ENCODE measurements around the gene GTF3C2. TPM values are rescaled to one million over a fixed set of nuclear protein-coding genes. Genes with fewer than 3 reads are reported as not detected.

GTF3C2 gene, protein sequence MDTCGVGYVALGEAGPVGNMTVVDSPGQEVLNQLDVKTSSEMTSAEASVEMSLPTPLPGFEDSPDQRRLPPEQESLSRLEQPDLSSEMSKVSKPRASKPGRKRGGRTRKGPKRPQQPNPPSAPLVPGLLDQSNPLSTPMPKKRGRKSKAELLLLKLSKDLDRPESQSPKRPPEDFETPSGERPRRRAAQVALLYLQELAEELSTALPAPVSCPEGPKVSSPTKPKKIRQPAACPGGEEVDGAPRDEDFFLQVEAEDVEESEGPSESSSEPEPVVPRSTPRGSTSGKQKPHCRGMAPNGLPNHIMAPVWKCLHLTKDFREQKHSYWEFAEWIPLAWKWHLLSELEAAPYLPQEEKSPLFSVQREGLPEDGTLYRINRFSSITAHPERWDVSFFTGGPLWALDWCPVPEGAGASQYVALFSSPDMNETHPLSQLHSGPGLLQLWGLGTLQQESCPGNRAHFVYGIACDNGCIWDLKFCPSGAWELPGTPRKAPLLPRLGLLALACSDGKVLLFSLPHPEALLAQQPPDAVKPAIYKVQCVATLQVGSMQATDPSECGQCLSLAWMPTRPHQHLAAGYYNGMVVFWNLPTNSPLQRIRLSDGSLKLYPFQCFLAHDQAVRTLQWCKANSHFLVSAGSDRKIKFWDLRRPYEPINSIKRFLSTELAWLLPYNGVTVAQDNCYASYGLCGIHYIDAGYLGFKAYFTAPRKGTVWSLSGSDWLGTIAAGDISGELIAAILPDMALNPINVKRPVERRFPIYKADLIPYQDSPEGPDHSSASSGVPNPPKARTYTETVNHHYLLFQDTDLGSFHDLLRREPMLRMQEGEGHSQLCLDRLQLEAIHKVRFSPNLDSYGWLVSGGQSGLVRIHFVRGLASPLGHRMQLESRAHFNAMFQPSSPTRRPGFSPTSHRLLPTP
- total RNA-seq, result 10 to 100 TPM; 60.9 to 62.6 TPM

DNA sequence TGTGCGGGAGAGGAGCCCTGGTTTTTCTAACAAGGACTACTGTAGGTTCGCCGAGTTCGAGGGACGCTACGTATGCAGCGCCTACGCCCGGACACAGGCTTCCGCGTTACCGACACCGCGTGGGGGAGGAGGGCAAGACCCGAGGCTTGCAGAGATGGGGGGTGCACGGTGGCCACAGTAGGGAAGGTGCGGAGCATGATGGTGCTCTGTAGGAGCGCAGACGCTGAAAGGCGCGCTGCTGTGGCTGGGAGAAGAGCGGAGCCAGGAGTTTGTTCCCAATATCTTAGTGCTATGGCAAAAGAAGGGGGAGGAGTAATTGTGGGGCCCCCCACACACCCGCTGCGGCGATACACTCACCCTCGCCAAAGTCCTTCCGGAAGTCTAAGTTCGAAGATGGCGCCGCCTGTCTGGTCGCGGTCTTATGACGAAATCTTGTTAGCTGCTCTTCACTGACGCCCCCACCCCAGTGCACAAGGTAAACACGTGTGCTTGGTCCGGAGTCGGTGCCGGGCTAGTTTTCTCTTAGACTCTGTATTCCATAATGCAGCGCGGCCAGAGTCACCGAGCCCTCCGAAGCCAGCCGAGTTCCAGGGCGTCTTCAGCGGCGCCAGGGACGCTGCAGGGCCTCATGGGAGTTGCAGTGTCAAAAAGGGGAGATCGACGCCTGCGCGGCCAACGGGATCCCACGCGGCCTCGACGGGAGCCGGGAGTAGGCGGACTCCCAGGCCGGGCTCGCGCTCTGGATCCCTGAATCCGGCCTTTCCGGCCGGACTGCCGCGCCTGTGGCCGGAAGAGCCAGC is at the start of gene GTF3C2:
Gene GTF3C2 (minus strand): TSS at position 383 of the 800 bp plus-strand sequence. CDS start 13,210 bp downstream, outside the sequence.
- CTCF ChIA-PET, result interaction anchor here (0.6 to 2.9 kb wide), 3 partner anchors 13 to 327 kb away, joined by 3 to 12 read pairs (median 3); partner anchors contain the start of genes EIF2B4 and SNX17
- Mint-ChIP-seq H3K4me1 (ENCODE audit: low read depth) (peaks cover 47% of the 10 kb centered on the region), H3K27me3 (ENCODE audit: low read depth) (no peaks in the 10 kb centered on the region), H3K9me3 (ENCODE audit: insufficient read depth) (no peaks in the 10 kb centered on the region), H3K36me3 (ENCODE audit: low read depth) (peaks cover 13% of the 10 kb centered on the region), H3K27ac (peak within 1 kb of the TSS; percentile 97), H3K4me3 (peak within 1 kb of the TSS; percentile 99)
- DNase-seq (peak; percentile 96), ATAC-seq (peak; percentile 84)
- POLR2A ChIA-PET, result interaction anchor here (0.6 to 2.9 kb wide), 7 partner anchors 9 to 588 kb away, joined by 3 to 38 read pairs (median 3); partner anchors contain the start of genes EIF2B4, MPV17 and SNX17

DNA sequence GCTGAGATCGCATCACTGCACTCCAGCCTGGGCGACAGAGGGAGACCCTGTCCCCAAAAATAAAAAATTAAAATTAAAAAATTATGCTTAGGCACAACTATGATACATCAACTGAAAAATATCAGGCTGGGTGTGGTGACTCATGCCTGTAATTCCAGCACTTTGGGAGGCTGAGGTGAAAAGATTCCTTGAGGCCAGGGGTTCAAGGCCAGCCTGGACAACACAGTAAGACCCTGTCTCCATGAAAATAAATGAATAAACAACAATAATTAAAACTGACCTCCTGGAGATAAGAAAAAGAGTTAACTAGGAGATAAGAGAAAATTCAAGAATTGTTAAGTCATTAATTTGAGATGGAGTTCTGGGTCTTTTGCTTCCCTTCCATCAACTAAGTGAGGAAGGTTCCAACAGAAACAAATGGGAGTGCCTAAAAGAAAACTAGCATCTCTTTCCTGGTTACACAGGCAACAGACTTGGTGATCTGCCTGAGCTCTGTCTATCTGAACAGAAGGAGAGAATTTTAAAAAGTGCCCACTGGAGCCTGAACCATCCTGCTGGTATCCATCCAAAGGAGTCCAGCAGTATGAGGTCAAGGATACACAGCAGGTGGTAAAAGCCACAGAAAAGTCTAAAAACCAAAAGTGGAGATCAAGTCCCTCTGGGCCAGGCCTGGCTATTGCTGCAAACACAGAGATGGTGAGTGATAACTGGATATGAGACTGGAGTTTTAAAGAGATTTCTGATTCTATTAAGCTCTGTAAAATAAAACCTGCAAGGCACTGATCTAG is 44.0 kb upstream of the GTF3C2 start:
- H3K36me3 Mint-ChIP-seq (ENCODE audit: low read depth), result peaks cover 38% of the 10 kb centered on the region
- DNase-seq (no peak), ATAC-seq (no peak)
- H3K27ac Mint-ChIP-seq, result peak overlapping the region; percentile 25
- H3K4me3 Mint-ChIP-seq, result no peak overlapping the region
- peaks cover 40% of the 10 kb centered on the region for H3K4me1 Mint-ChIP-seq (ENCODE audit: low read depth)
- H3K27me3 Mint-ChIP-seq (ENCODE audit: low read depth), result no peaks in the 10 kb centered on the region
- no peaks in the 10 kb centered on the region for H3K9me3 Mint-ChIP-seq (ENCODE audit: insufficient read depth)
- ChIA-PET CTCF (interaction anchor here (1.8 kb wide), 1 partner anchor 283 kb away, joined by 6 read pairs; no protein-coding TSS in a partner anchor), POLR2A (interaction anchor here (1.0 to 1.7 kb wide), 2 partner anchors 9 to 28 kb away, joined by 4 to 7 read pairs; partner anchors contain the start of genes NRBP1 and PPM1G)

DNA sequence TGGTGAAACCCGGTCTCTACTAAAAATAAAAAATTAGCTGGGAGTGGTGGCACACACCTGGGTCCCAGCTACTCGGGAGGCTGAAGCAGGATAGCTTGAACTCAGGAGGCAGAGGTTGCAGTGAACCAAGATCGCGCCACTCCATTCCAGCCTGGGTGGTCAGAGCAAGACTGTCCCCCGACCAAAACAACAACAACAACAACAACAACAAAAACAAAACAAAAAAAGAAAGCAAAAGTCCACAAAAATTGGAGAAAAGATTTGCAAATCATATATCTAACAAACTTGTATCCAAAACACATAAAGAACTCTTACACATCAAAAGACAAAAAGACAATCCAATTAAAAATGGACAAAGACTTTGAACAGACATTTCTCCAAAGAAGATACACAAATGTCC is 42.4 kb upstream of the GTF3C2 start:
- peaks cover 32% of the 10 kb centered on the region for H3K36me3 Mint-ChIP-seq (ENCODE audit: low read depth)

DNA sequence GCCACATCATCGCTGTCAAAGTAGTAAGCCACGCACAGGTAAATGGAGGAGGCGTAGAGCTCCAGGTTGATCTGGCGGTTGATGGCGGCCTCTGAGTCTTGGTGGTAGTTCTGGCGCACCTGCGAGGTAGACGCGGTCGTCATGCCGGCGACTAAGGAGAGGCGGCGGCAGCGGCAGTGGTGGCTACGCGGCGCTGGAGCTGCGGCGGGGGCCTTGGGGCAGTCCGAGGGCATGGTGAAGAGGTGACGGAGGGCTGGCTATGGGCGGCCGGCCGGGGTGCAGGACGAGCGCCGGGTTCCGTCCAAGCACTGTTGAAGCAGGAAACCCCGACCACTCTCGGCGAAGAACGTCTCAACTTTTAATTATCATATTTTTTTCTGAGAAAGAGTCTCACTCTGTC is 36.7 kb upstream of the GTF3C2 start:
- ChIA-PET POLR2A (no interaction called here), CTCF (no interaction called here)
- no peak for ATAC-seq
- Mint-ChIP-seq H3K9me3 (ENCODE audit: insufficient read depth) (no peaks in the 10 kb centered on the region), H3K4me1 (ENCODE audit: low read depth) (peaks cover 28% of the 10 kb centered on the region), H3K27me3 (ENCODE audit: low read depth) (no peaks in the 10 kb centered on the region), H3K36me3 (ENCODE audit: low read depth) (peaks cover 29% of the 10 kb centered on the region), H3K27ac (no peak overlapping the region), H3K4me3 (no peak overlapping the region)
- no peak for DNase-seq

More for the DNA sequence above, 42.4 kb upstream of the GTF3C2 start:
- Mint-ChIP-seq H3K4me1 (ENCODE audit: low read depth) (peaks cover 38% of the 10 kb centered on the region), H3K4me3 (no peak overlapping the region), H3K27ac (no peak overlapping the region), H3K9me3 (ENCODE audit: insufficient read depth) (no peaks in the 10 kb centered on the region), H3K27me3 (ENCODE audit: low read depth) (no peaks in the 10 kb centered on the region)
- DNase-seq (no peak), ATAC-seq (no peak)
- ChIA-PET POLR2A (interaction anchor here (1.5 kb wide), 1 partner anchor 10 kb away, joined by 3 read pairs; the partner anchor contains the start of gene PPM1G), CTCF (no interaction called here)

DNA sequence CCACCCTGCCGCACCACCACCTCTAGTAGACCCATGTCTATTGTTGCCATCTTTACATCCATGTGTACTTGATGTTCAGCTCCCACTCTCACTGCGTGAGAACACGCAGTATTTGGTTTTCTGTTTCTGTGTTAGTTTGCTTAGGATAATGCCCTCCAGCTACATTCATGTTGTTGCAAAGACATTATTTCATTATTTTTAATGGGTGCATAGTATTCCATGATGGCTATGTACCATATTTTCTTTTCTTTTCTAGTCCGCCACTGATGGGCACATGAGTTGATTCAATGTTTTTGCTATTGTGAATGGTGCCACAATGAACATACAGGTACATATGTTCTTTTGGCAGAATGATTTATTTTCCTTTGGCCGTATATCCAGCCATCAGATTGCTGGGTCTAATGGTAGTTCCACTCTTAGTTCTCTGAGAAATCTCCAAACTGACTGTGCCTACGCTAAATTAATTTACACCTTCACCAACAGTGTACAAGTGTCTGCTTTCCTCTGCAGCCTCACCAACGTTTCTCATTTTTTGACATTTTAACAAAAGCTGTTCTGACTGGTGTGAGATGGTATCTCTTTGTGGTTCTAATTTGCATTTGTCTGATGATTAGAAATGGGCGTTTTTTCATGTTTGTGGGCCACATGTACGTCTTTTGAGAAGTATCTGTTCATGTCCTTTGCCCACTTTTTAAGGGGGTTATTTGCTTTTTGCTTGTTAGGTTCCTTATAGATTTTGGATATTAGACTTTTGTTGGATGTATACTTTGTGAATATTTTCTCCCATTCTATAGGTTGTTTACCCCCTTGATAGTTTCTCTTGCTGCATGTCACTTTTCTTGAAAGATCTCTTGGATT is 34.5 kb upstream of the GTF3C2 start:
- Mint-ChIP-seq H3K9me3 (ENCODE audit: insufficient read depth) (no peaks in the 10 kb centered on the region), H3K4me3 (no peak overlapping the region), H3K36me3 (ENCODE audit: low read depth) (peaks cover 26% of the 10 kb centered on the region), H3K27me3 (ENCODE audit: low read depth) (no peaks in the 10 kb centered on the region), H3K4me1 (ENCODE audit: low read depth) (peaks cover 18% of the 10 kb centered on the region), H3K27ac (peak overlapping the region; percentile 68)
- no peak for DNase-seq
- no peak for ATAC-seq
- CTCF ChIA-PET, result no interaction called here
- POLR2A ChIA-PET, result interaction anchor here (1.1 kb wide), 1 partner anchor 11 kb away, joined by 4 read pairs; the partner anchor contains the start of gene ZNF513

DNA sequence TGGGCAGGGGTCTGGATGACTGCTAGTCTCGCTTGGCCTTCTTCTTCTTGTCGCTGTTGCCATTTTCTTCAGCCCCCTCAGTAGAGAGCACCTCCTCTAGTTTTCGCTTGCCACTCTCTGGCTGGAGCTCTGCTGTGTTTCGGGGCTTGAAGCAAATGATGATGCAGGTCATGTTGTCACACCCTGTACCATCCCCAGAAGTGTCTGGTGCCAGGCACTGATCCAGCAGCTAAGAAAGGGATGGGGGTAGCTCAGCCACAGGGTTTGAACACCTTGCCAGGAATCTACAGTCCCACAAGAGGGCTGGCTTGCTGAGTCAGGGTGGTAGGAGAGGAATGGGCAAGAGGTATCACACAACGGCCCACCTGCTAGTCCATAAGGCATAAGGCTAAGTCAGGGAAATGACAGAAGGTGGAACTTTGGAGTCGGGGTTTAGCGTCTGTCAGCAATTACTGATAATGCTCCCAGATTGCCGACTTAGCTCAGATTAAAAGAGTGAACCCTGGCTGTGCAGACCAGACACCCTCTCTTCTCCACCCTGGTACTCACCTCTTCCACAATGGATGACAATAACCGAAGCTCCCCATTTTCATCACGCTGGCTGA is 25.1 kb upstream of the GTF3C2 start:
- no peaks in the 10 kb centered on the region for H3K9me3 Mint-ChIP-seq (ENCODE audit: insufficient read depth)
- ChIA-PET CTCF (interaction anchor here (1.6 kb wide), 1 partner anchor 303 kb away, joined by 4 read pairs; no protein-coding TSS in a partner anchor), POLR2A (interaction anchor here (1.7 to 3.6 kb wide), 3 partner anchors 11 to 47 kb away, joined by 3 to 57 read pairs (median 22); partner anchors contain the start of genes EIF2B4, NRBP1 and SNX17)

DNA sequence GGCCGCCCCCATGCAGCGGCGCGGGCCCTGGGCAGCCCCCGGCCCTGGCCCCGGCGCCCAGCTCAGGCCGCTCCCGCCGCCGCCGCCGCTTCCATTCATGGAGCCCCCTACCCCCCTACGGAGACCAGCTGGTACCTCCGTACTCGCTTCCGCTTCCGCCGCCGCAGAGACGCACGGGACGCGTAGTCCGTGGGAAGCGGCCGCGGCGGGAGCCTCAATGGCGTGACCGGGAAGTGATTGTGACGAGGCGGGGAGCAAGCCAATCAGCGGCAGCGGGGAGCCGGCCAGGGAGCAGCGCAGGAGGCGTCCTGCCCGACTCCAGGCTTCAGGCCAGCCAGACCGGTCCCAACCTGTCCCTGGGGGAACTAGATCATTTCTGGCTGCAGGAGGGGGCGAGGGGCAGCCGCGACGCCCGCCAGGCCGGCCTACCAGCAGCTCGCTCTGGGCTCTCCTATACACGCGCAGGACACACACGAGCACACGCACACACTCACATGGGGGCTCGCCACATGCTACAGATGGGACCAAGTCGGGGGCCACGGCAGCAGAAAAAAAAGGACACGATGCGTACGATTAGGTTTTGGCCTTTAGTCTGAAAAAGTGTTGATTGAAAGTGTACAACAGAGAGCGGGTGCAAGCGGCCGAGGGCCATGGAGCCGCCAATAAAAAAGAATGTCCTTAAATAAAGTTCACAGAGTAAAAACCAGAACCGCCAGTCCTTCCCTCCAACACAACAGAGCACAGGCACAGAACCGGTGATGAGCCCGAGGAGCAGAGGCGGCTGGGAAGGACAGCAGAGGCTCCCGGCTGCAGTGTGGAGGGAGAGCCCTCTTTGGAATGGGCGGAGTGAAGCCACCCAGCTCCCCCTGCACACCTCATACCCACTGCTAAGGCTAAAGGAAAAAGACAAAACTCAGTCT is 24.3 kb upstream of the GTF3C2 start, which contains the start of gene ZNF513:
Gene ZNF513 (minus strand): TSS at position 109 of the 920 bp plus-strand sequence. CDS start 208 bp downstream, outside the sequence.
- Mint-ChIP-seq H3K4me1 (ENCODE audit: low read depth) (peaks cover 33% of the 10 kb centered on the region), H3K27me3 (ENCODE audit: low read depth) (no peaks in the 10 kb centered on the region), H3K36me3 (ENCODE audit: low read depth) (peaks cover 80% of the 10 kb centered on the region), H3K4me3 (peak within 1 kb of the TSS; percentile 90), H3K27ac (peak within 1 kb of the TSS; percentile 97), H3K9me3 (ENCODE audit: insufficient read depth) (no peaks in the 10 kb centered on the region)
- DNase-seq (peak; percentile 90), ATAC-seq (peak; percentile 85)
- ChIA-PET CTCF (interaction anchor here (1.6 to 2.1 kb wide), 6 partner anchors 10 to 303 kb away, joined by 4 to 9 read pairs (median 6); partner anchors contain the start of genes NRBP1 and SNX17), POLR2A (interaction anchor here (1.0 to 3.6 kb wide), 8 partner anchors 10 to 230 kb away, joined by 3 to 57 read pairs (median 5); partner anchors contain the start of genes EIF2B4, MPV17, NRBP1 and PPM1G)

More for the DNA sequence above, 25.1 kb upstream of the GTF3C2 start:
- Mint-ChIP-seq H3K27me3 (ENCODE audit: low read depth) (no peaks in the 10 kb centered on the region), H3K27ac (peak overlapping the region; percentile 97), H3K36me3 (ENCODE audit: low read depth) (peaks cover 74% of the 10 kb centered on the region), H3K4me1 (ENCODE audit: low read depth) (peaks cover 33% of the 10 kb centered on the region), H3K4me3 (peak overlapping the region; percentile 90)
- ATAC-seq, result no peak
- no peak for DNase-seq

DNA sequence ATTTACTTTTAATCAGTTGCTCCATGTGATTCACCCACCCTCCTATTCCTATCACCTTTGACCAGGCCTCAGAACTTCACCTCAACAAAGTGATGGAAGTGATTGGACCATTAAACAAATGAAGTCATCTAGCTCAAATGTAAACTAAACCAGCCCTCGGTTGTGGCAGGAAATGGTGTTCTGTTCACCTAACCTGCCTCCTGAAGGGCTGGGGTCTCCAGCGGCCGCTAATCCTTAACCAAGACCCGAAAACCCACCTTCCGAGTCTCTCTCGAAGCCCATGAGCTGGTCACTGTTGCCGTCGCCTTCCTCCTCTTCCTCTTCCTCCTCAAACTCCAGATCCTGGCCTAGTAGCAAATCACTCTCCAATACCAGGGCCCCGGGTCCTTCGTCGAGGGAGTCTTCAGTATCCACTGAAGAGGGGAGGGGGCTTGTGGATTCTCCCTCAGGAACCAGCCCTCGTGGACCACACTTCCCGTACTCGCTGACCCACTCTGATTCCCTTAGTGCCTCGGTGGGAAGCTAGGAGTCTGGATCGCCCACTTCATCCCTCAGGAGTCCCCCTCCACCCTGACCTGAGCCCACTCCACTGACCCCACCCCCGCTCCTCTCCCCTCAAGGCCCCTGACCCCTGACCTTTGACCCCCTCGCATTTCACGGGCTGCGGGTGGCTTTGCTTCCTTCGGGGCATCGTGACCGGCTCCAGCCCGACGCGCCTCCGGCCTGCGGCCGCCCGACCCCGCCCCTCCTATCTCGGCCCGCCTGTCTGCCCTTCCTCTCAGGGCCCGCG is 23.5 kb upstream of the GTF3C2 start:
- POLR2A ChIA-PET, result interaction anchor here (0.9 to 3.6 kb wide), 11 partner anchors 10 to 231 kb away, joined by 3 to 57 read pairs (median 5); partner anchors contain the start of genes EIF2B4, MPV17, NRBP1 and PPM1G
- DNase-seq (peak; percentile 72), ATAC-seq (peak; percentile 10)
- Mint-ChIP-seq H3K27me3 (ENCODE audit: low read depth) (no peaks in the 10 kb centered on the region), H3K4me3 (peak overlapping the region; percentile 90), H3K36me3 (ENCODE audit: low read depth) (peaks cover 81% of the 10 kb centered on the region), H3K9me3 (ENCODE audit: insufficient read depth) (no peaks in the 10 kb centered on the region), H3K4me1 (ENCODE audit: low read depth) (peaks cover 33% of the 10 kb centered on the region), H3K27ac (peak overlapping the region; percentile 97)
- CTCF ChIA-PET, result interaction anchor here (0.5 to 2.1 kb wide), 9 partner anchors 9 to 303 kb away, joined by 3 to 15 read pairs (median 7); partner anchors contain the start of genes EIF2B4, NRBP1 and SNX17
